GM12891 (cell line): ENCODE measurements around the gene LRRC27.
"Not testable (repeated sequence)": the region's sequence is repeated elsewhere in the genome, so short reads cannot be mapped to it uniquely, and the experiment has no call there.

Experiments used
- DNase-seq: peaks from one replicate; pipeline ENCODE4 v3.0.0; 2011; ENCODE audit warnings: low spot score; ENCODE audit not compliant: insufficient read length
- FAIRE-seq: peaks from 2 replicates; lab custom pipeline; 2011; peaks lifted over from hg19 to GRCh38; lab: Jason Lieb, UNC
- PAX5 ChIP-seq: IDR thresholded peaks from 2 replicates; pipeline ENCODE4 v1.6.1; 2011; ENCODE audit warnings: low read length, moderate library complexity, mild to moderate bottlenecking; ENCODE audit not compliant: insufficient read depth, severe bottlenecking
- POLR2A ChIP-seq: IDR thresholded peaks from 2 replicates; pipeline ENCODE4 v1.6.1; 2011; ENCODE audit warnings: low read depth, low read length, control low read depth
- POLR2AphosphoS5 ChIP-seq: IDR thresholded peaks from 2 replicates; pipeline ENCODE4 v1.6.1; 2011; ENCODE audit warnings: low read depth, low read length, control low read depth
- POU2F2 ChIP-seq: IDR thresholded peaks from 2 replicates; pipeline ENCODE4 v1.6.1; 2011; ENCODE audit warnings: low read depth, mild to moderate bottlenecking, control low read depth, low read length, moderate library complexity
- SPI1 ChIP-seq: IDR thresholded peaks from 2 replicates; pipeline ENCODE4 v1.6.1; 2011; ENCODE audit warnings: low read depth, low read length, control low read depth
- TAF1 ChIP-seq: IDR thresholded peaks from 2 replicates; pipeline ENCODE4 v1.6.1; 2011; ENCODE audit warnings: low read depth, low read length, control low read depth

LRRC27 gene

DNA sequence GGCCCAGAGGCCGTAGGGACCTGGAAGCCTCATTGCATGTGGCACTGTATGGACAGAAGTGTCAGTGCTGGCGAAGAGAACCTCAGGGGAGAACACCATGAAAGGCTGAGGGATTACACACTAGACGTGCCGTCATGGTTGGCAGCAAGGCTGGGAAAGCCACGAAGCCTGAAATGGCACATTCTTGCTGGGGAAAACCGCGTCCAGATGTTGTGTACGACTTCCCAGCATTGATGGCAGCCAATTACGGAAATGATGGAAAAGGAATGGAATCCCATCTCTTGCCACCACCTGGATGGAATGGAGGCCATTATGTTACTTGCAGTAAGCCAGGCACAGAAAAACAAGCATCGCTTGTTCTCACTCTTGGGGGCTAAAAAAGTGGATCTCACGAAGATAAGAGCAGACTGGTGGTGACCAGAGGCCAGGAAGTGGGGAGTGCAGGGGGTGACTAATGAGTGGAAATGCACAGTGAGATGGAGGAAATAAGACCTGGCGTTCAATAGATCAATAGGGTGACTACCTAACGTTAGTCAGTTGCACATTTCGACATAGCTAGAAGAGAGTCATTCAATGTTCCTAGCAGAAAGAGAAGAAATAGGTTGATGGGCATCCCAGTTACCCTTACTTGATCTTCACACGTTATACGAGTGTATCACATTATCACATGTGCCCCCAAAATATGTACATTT is 50.4 kb downstream of the LRRC27 start:
- FAIRE-seq: no peak
- DNase-seq: no peak
- TF ChIP-seq POLR2AphosphoS5 (no peak), TAF1 (no peak), PAX5 (no peak), POLR2A (no peak), POU2F2 (no peak), SPI1 (no peak)

DNA sequence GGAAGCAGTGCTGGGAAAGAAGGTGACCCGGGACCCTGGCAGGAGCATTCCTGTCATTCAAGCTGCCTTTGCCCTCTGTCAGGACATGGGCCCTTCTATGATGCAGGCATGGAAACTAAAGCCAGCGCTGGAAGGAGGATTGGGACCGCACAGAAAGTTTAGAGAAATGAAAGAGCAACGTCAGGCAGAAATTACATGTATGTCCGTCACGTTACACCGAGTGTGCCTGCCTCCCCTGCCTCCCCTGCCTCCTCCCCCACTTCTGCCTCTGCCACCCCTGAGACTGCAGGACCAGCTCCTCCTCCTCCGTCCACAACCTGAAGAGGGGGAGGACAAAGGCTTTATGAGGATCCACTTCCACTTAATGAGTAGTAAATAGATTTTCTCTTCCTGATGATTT is 51.1 kb downstream of the LRRC27 start:
- DNase-seq (no peak), FAIRE-seq (no peak)
- TF ChIP-seq SPI1 (no peak), POLR2AphosphoS5 (no peak)

DNA sequence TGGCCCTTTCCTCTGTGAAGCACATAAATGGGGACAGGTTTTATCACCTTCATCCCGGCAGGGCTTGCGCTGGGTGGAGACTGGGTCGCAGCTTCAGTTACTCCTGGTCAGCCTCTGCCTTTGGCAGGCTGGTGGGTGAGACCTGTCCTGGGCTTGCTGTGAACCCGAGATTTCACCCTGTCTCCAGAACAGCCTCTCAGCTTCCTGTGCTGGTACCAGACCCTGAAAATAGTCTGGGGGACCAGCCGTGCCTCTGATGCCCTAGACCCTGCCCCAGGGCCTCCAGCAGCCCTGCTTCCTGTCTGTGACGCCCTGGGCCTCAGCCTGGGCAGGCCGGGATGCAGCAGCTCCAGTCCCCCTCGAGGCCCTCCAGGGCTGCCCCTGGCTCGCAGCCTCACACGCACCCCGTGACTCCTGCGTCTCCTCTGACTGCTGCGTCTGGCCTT is 51.8 kb downstream of the LRRC27 start:
- no peak for TF ChIP-seq POU2F2
- TF ChIP-seq SPI1: no peak
- no peak for TF ChIP-seq POLR2A
- no peak for TF ChIP-seq PAX5
- no peak for TF ChIP-seq TAF1
- no peak for TF ChIP-seq POLR2AphosphoS5
- FAIRE-seq (no peak), DNase-seq (no peak)

DNA sequence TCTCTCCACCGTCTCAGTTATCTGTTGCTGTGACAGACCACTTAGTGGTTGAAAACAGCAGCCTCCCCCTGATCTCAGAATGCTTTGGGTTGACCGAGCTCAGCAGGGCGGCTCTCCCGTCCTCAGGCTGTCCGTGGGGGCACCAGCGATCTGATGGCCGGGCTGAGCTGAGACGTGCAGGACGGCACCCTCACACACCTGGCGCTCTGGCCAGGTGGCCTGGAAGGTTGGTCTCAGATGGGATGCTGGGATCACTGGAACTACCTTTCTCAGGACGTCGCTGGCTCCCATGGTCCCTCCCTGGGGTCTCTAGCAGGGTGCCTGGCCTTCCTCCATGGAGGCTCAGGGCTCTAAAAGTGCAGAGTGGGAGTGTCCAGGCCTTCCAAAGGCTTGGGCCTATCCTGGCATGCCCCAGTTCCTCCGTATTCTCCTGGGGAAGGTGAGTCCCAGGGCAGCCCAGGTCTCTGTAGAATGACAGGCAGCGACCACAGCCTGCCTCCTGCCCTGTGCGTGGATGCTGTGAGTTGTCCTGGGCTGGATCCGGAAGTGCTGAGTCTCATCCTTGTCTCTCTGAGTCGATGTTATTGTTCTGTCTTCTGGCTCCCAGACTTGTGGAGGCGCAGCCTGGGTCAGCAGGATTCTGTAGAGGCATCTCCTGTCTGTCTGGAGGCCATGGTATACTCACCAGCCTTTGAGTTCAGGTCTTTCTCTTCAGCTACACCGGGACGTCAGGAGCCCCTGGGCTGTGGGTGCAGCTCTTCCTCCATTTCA is 52.8 kb downstream of the LRRC27 start:
- no peak for TF ChIP-seq TAF1
- TF ChIP-seq POU2F2: no peak
- no peak for TF ChIP-seq SPI1
- TF ChIP-seq POLR2A: no peak
- no peak for TF ChIP-seq POLR2AphosphoS5
- TF ChIP-seq PAX5: no peak
- FAIRE-seq (no peak), DNase-seq (no peak)

DNA sequence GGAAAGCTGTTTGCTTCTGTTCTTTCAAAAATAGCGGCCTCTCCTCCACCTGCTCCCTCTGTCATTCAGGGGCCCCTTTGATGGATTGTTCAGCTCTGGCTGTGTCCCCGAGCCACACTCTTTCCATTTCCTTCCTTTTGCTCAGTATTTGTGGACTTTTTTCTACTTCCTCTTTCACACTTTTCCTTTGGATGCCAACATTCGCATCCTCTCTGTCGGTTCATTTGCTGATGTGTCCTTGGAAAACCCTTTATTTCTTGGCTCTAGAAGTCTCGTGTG is 53.3 kb downstream of the LRRC27 start:
- no peak for DNase-seq
- TF ChIP-seq TAF1 (no peak), POLR2AphosphoS5 (no peak), SPI1 (no peak)
- no peak for FAIRE-seq

DNA sequence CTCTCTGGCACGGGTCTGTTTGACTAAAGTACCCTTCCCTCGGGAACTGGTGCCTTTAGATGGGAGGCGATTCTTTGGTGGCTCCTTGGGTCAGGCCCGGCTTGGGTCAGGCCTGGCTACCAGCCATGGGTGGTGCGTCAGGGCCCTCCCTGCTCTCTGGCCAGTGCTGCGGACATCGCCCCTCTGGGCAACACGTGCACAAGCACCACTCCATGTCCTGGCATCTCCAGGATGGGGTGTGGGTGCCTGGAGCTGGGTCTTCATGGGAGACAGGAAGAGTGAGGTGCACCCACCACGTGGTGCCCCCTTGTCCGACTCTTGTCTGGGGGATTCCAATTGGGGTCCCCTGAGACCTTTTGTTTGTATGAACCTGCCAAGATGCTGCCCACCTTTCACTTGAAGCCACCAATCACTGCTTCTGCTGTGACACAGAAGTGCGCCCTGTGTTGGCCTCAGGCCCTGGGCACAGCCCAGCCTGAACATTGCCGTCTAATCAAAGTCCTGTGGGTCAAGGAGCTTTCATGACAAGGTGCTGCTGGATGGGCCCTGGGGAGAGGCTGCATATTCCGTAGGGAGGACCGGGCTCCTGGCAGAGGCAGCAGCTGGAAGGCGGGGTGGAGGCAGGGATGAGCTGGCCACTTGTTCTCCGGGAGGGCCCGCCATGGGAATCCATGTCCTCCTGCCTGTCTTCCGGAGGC is 53.9 kb downstream of the LRRC27 start:
- FAIRE-seq (no peak), DNase-seq (no peak)
- TF ChIP-seq TAF1 (no peak), POLR2A (no peak), SPI1 (no peak), POLR2AphosphoS5 (no peak), POU2F2 (no peak), PAX5 (no peak)

DNA sequence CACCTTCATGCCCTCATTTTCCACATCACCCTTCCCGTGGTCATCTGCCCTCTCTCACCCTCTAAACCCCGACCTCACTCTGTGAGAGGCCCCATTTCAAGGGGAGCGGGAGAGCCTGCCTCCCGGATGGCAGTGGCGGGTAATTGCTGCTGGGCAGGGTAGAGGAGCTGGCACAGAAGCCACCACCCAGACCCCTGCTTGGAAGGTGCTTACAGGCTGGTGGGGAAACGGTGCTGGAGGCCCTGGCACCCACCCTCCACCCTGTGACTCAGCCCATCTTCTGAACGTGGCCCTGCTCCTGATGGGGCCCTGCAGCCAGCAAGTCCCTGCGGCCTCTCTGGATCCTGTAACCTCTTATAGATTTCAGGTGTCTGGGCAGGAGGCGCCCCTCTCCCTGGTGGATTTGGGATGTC is 54.4 kb downstream of the LRRC27 start:
- FAIRE-seq: no peak
- no peak for DNase-seq
- TF ChIP-seq POU2F2: no peak
- TF ChIP-seq SPI1: no peak
- TF ChIP-seq POLR2AphosphoS5: no peak
- no peak for TF ChIP-seq PAX5
- TF ChIP-seq TAF1: no peak
- no peak for TF ChIP-seq POLR2A

DNA sequence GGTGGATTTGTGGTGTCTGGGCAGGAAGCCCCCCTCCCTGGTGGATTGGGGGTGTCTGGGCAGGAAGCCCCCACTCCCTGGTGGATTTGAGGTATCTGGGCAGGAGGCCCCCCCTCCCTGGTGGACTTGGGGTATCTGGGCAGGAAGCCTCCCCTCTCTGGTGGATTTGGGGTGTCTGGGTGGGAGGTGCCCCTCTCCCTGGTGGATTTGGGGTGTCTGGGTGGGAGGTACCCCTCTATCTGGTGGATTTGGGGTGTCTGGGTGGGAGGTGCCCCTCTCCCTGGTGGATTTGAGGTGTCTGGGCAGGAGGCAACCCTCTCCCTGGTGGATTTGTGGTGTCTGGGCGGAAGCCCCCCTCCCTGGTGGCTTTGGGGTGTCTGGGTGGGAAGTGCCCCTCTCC is 54.9 kb downstream of the LRRC27 start:
- DNase-seq, FAIRE-seq: not testable (repeated sequence)

DNA sequence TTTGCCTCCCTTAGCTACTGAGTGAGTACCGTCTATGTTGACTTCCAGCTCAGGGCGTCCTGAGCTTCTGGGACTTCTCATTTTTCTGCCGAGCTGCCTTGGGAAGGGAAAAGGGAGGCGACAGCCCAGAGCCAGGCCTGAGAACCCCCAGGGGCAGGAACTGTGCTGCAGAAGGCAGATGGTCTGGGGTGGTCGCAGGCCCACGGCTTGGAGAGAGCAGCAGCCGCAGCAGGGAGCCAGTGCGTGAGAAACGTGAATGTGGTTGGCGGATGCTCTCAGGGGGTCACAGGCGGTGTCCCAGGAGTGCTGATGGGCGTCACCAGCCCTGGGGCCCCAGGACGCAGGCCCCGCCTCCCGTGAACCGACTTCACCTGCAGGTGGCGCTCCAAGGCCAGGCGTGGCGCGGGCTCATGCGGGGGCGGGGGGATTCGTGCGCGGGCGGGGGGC is 55.8 kb downstream of the LRRC27 start:
- TF ChIP-seq SPI1: no peak
- no peak for TF ChIP-seq PAX5
- TF ChIP-seq POLR2A: no peak
- TF ChIP-seq TAF1: no peak
- TF ChIP-seq POU2F2: no peak
- no peak for TF ChIP-seq POLR2AphosphoS5
- FAIRE-seq (peak; percentile 84), DNase-seq (peak; percentile 95)

DNA sequence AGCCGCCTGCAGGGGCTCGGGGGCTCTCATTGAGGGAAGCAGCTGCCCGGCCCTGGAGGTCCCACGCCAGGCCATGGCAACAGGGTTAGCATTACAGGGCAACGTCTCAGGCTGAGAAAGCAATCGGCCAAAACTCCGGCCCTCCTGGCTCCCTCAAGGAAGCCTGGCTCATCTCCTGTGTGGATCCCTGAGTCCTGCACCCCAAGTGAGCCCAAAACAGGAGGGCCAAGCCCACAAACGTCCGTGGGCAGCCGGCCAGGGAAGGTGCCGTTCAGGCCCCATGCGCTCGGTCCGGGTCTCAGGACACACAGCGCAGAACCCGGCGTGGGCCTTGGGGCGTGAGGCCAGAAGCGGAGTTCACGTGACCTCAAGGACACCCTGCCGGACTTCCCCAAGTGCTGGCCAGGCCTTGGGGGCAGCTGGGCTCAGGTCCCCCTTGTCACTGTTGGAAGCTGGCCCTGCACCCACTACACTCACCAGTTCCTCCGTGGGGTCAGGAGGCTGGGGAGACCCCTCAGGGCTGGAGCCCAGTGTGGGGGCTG is 57.0 kb downstream of the LRRC27 start:
- FAIRE-seq (no peak), DNase-seq (no peak)
- TF ChIP-seq POLR2AphosphoS5: no peak
- TF ChIP-seq TAF1: no peak
- no peak for TF ChIP-seq SPI1
- TF ChIP-seq PAX5: no peak
- no peak for TF ChIP-seq POU2F2
- TF ChIP-seq POLR2A: no peak
